Measurements from ENCODE around the gene FAM131A. TPM values are rescaled to one million over a fixed set of nuclear protein-coding genes. Genes with fewer than 3 reads are reported as not detected.

The FAM131A gene
- total and polyA plus RNA-seq, 9 of the 15 experiments (the other 6 are each of a cell fraction or from before 2014, with no cell fraction given), result 0.48 to 11.1 (median 4.3) TPM

- in situ Hi-C loops (cut with MboI), result no loop called here
- TF ChIP-seq ZNF518B (CRISPR knock-in tag; IDR thresholded peaks at IDR 0.05), result no peak
- no peak for TF ChIP-seq CHD2 (IDR thresholded peaks at IDR 0.05; ENCODE audit: low read depth, low read length)
- no peak for TF ChIP-seq IRF2 (CRISPR knock-in tag; IDR thresholded peaks at IDR 0.05)
- no peak for TF ChIP-seq COPS2 (conservative IDR thresholded peaks at IDR 0.05)
- TF ChIP-seq ETV6 (IDR thresholded peaks at IDR 0.05; ENCODE audit: borderline replicate concordance in 1 of 2, low read depth in 2 of 2, low read length in 1 of 2), result no peak
- no peak for TF ChIP-seq ETV6 (CRISPR knock-in tag; IDR thresholded peaks at IDR 0.05; ENCODE audit: borderline replicate concordance)
- no peak for TF ChIP-seq ZNF134 (CRISPR knock-in tag; conservative IDR thresholded peaks at IDR 0.05)
- TF ChIP-seq GTF2E2 (tag; IDR thresholded peaks at IDR 0.05), result no peak
- no peak for TF ChIP-seq HNRNPLL (IDR thresholded peaks at IDR 0.05; ENCODE audit: low read depth, low read length, poor library complexity, severe bottlenecking)
- no peak for TF ChIP-seq ERF (CRISPR knock-in tag; IDR thresholded peaks at IDR 0.05)
- no peak for TF ChIP-seq ZNF354B (CRISPR knock-in tag; IDR thresholded peaks at IDR 0.05)
- TF ChIP-seq CREB1 (IDR thresholded peaks at IDR 0.05), result peak; percentile 98
- TF ChIP-seq CREB1 (CRISPR knock-in tag; IDR thresholded peaks at IDR 0.05), result peak; percentile 98
Observed at GRCh38 chr3:184335661-184336546, 1.5 kb upstream of the FAM131A start.

More at GRCh38 chr3:184335661-184336546, 1.5 kb upstream of the FAM131A start:
- peak; percentile 68 for FAIRE-seq
- Histone ChIP-seq H3K36me3 (ENCODE audit: control insufficient read depth, insufficient read depth, low read length) (peaks cover 47% of the 10 kb centered on the region), H3K4me1 (replicated peaks in 1 of 2; ENCODE audit: control insufficient read depth in 2 of 2, insufficient read depth in 2 of 2, low read length in 2 of 2) (peaks cover 51 to 62% of the 10 kb centered on the region in 2 experiments), H3K27ac (ENCODE audit: extremely low read depth, low read depth, low read length) (peak overlapping the region; percentile 83), H3K27me3 (ENCODE audit: control insufficient read depth in 2 of 2, insufficient read depth in 2 of 2, low read length in 2 of 2) (no peaks in the 10 kb centered on the region), H2AFZ (ENCODE audit: low read depth, low read length) (peak overlapping the region; percentile 78), H3K9ac (ENCODE audit: insufficient read depth in 1 of 2, low read depth in 2 of 2, low read length in 2 of 2) (peak overlapping the region; percentile 70 to 98), H3K4me3 (peak overlapping the region; percentile 62), H4K20me1 (replicated peaks; ENCODE audit: control insufficient read depth, insufficient read depth, low read length) (peaks cover 24% of the 10 kb centered on the region), H3K9me1 (ENCODE audit: control insufficient read depth, insufficient read depth, low read length) (peaks cover 11% of the 10 kb centered on the region), H3K79me2 (ENCODE audit: control insufficient read depth, insufficient read depth, low read length) (peaks cover 16% of the 10 kb centered on the region), H3K9me3 (replicated peaks; ENCODE audit: control insufficient read depth, insufficient read depth, low read depth, low read length) (no peaks in the 10 kb centered on the region), H3K4me2 (ENCODE audit: insufficient read depth, low read length) (peak overlapping the region; percentile 80)
- ATAC-seq, result peak; percentile 79
- DNase-seq (ENCODE audit: extremely low read depth in 1 of 4, low spot score in 3 of 4), result peak; percentile 91 to 92 (median 92)
- POLR2A ChIA-PET, result interaction anchor here (0.6 to 1.9 kb wide), 7 partner anchors 9 to 24 kb away, joined by 3 to 8 read pairs (median 3); no protein-coding TSS in a partner anchor
- CTCF ChIA-PET (ENCODE audit: low intra/inter-chr PET ratio), result no interaction called here
- WGBS (ENCODE audit: insufficient coverage, low coverage, missing lambda C conversion rate), result under 1% methylated on average over 26 of the region's 77 CpGs
- no TSS peak for BruUV-seq (replicated peaks)
- intact Hi-C loops (cut with micrococcal nuclease), result no loop called here
